ENCODE data around the gene PIGP.
A peak's percentile ranks its signal among the peaks of the same experiment; 100 is the strongest.

Gene PIGP

GRCh38 chr21:37100316-37100715 is 27.4 kb upstream of the PIGP start:
- no peak for FAIRE-seq
- no peak for DNase-seq (ENCODE audit: insufficient read length, low spot score)
- no peak for TF ChIP-seq POU2F2 (IDR thresholded peaks at IDR 0.05; ENCODE audit: low read depth, low read length)

GRCh38 chr21:37098751-37099150 is 25.9 kb upstream of the PIGP start:
- no peak for DNase-seq (ENCODE audit: insufficient read length, low spot score)
- no peak for FAIRE-seq
- no peak for TF ChIP-seq POLR2A (IDR thresholded peaks at IDR 0.05; ENCODE audit: low read depth, low read length)
- TF ChIP-seq POLR2AphosphoS5 (IDR thresholded peaks at IDR 0.05; ENCODE audit: low read depth, low read length): no peak
- no peak for TF ChIP-seq POU2F2 (IDR thresholded peaks at IDR 0.05; ENCODE audit: low read depth, low read length)
- TF ChIP-seq PAX5 (IDR thresholded peaks at IDR 0.05; ENCODE audit: insufficient read depth, low read length, severe bottlenecking): no peak
- TF ChIP-seq TAF1 (IDR thresholded peaks at IDR 0.05; ENCODE audit: low read depth, low read length): no peak
- no peak for TF ChIP-seq SPI1 (IDR thresholded peaks at IDR 0.05; ENCODE audit: low read depth, low read length)

- FAIRE-seq (no peak), DNase-seq (ENCODE audit: insufficient read length, low spot score) (no peak)
- TF ChIP-seq TAF1 (IDR thresholded peaks at IDR 0.05; ENCODE audit: low read depth, low read length) (no peak), POLR2AphosphoS5 (IDR thresholded peaks at IDR 0.05; ENCODE audit: low read depth, low read length) (no peak), POLR2A (IDR thresholded peaks at IDR 0.05; ENCODE audit: low read depth, low read length) (no peak)
These were observed 22.9 kb upstream of the PIGP start for GRCh38 chr21:37095821-37096220.

- FAIRE-seq: no peak
- TF ChIP-seq PAX5 (IDR thresholded peaks at IDR 0.05; ENCODE audit: insufficient read depth, low read length, severe bottlenecking): no peak
- TF ChIP-seq TAF1 (IDR thresholded peaks at IDR 0.05; ENCODE audit: low read depth, low read length): no peak
- no peak for TF ChIP-seq POU2F2 (IDR thresholded peaks at IDR 0.05; ENCODE audit: low read depth, low read length)
- no peak for TF ChIP-seq POLR2A (IDR thresholded peaks at IDR 0.05; ENCODE audit: low read depth, low read length)
- no peak for TF ChIP-seq POLR2AphosphoS5 (IDR thresholded peaks at IDR 0.05; ENCODE audit: low read depth, low read length)
- no peak for TF ChIP-seq SPI1 (IDR thresholded peaks at IDR 0.05; ENCODE audit: low read depth, low read length)
- DNase-seq (ENCODE audit: insufficient read length, low spot score): no peak
These were observed 21.1 kb upstream of the PIGP start for GRCh38 chr21:37093977-37094376.

GRCh38 chr21:37088186-37088735 is 15.4 kb upstream of the PIGP start:
- no peak for FAIRE-seq
- TF ChIP-seq POLR2AphosphoS5 (IDR thresholded peaks at IDR 0.05; ENCODE audit: low read depth, low read length) (no peak), POLR2A (IDR thresholded peaks at IDR 0.05; ENCODE audit: low read depth, low read length) (no peak), TAF1 (IDR thresholded peaks at IDR 0.05; ENCODE audit: low read depth, low read length) (no peak), PAX5 (IDR thresholded peaks at IDR 0.05; ENCODE audit: insufficient read depth, low read length, severe bottlenecking) (no peak), SPI1 (IDR thresholded peaks at IDR 0.05; ENCODE audit: low read depth, low read length) (no peak), POU2F2 (IDR thresholded peaks at IDR 0.05; ENCODE audit: low read depth, low read length) (no peak)

GRCh38 chr21:37087188-37087587 is 14.3 kb upstream of the PIGP start:
- no peak for FAIRE-seq
- no peak for DNase-seq (ENCODE audit: insufficient read length, low spot score)
- no peak for TF ChIP-seq POU2F2 (IDR thresholded peaks at IDR 0.05; ENCODE audit: low read depth, low read length)
- no peak for TF ChIP-seq PAX5 (IDR thresholded peaks at IDR 0.05; ENCODE audit: insufficient read depth, low read length, severe bottlenecking)
- no peak for TF ChIP-seq POLR2A (IDR thresholded peaks at IDR 0.05; ENCODE audit: low read depth, low read length)
- TF ChIP-seq TAF1 (IDR thresholded peaks at IDR 0.05; ENCODE audit: low read depth, low read length): no peak
- no peak for TF ChIP-seq POLR2AphosphoS5 (IDR thresholded peaks at IDR 0.05; ENCODE audit: low read depth, low read length)
- no peak for TF ChIP-seq SPI1 (IDR thresholded peaks at IDR 0.05; ENCODE audit: low read depth, low read length)

More at GRCh38 chr21:37088186-37088735, 15.4 kb upstream of the PIGP start:
- no peak for DNase-seq (ENCODE audit: insufficient read length, low spot score)

GRCh38 chr21:37085726-37086125 is 12.9 kb upstream of the PIGP start:
- TF ChIP-seq POLR2A (IDR thresholded peaks at IDR 0.05; ENCODE audit: low read depth, low read length): no peak
- no peak for TF ChIP-seq SPI1 (IDR thresholded peaks at IDR 0.05; ENCODE audit: low read depth, low read length)
- TF ChIP-seq POU2F2 (IDR thresholded peaks at IDR 0.05; ENCODE audit: low read depth, low read length): no peak
- TF ChIP-seq PAX5 (IDR thresholded peaks at IDR 0.05; ENCODE audit: insufficient read depth, low read length, severe bottlenecking): no peak
- no peak for TF ChIP-seq TAF1 (IDR thresholded peaks at IDR 0.05; ENCODE audit: low read depth, low read length)
- TF ChIP-seq POLR2AphosphoS5 (IDR thresholded peaks at IDR 0.05; ENCODE audit: low read depth, low read length): no peak
- FAIRE-seq: no peak
- no peak for DNase-seq (ENCODE audit: insufficient read length, low spot score)

- TF ChIP-seq SPI1 (IDR thresholded peaks at IDR 0.05; ENCODE audit: low read depth, low read length) (no peak), POLR2A (IDR thresholded peaks at IDR 0.05; ENCODE audit: low read depth, low read length) (no peak), PAX5 (IDR thresholded peaks at IDR 0.05; ENCODE audit: insufficient read depth, low read length, severe bottlenecking) (no peak), POLR2AphosphoS5 (IDR thresholded peaks at IDR 0.05; ENCODE audit: low read depth, low read length) (no peak)
- FAIRE-seq (peak; percentile 66), DNase-seq (ENCODE audit: insufficient read length, low spot score) (no peak)
These were observed 10.1 kb upstream of the PIGP start for GRCh38 chr21:37082856-37083528.

GRCh38 chr21:37082375-37082774 is 9.5 kb upstream of the PIGP start:
- TF ChIP-seq TAF1 (IDR thresholded peaks at IDR 0.05; ENCODE audit: low read depth, low read length) (no peak), POU2F2 (IDR thresholded peaks at IDR 0.05; ENCODE audit: low read depth, low read length) (no peak), POLR2A (IDR thresholded peaks at IDR 0.05; ENCODE audit: low read depth, low read length) (no peak), SPI1 (IDR thresholded peaks at IDR 0.05; ENCODE audit: low read depth, low read length) (no peak), POLR2AphosphoS5 (IDR thresholded peaks at IDR 0.05; ENCODE audit: low read depth, low read length) (no peak), PAX5 (IDR thresholded peaks at IDR 0.05; ENCODE audit: insufficient read depth, low read length, severe bottlenecking) (no peak)
- FAIRE-seq: no peak

GRCh38 chr21:37079211-37079824 is 6.4 kb upstream of the PIGP start:
- no peak for DNase-seq (ENCODE audit: insufficient read length, low spot score)
- no peak for FAIRE-seq
- TF ChIP-seq POLR2A (IDR thresholded peaks at IDR 0.05; ENCODE audit: low read depth, low read length): no peak
- TF ChIP-seq POLR2AphosphoS5 (IDR thresholded peaks at IDR 0.05; ENCODE audit: low read depth, low read length): no peak
- TF ChIP-seq PAX5 (IDR thresholded peaks at IDR 0.05; ENCODE audit: insufficient read depth, low read length, severe bottlenecking): no peak
- TF ChIP-seq POU2F2 (IDR thresholded peaks at IDR 0.05; ENCODE audit: low read depth, low read length): no peak
- no peak for TF ChIP-seq SPI1 (IDR thresholded peaks at IDR 0.05; ENCODE audit: low read depth, low read length)
- no peak for TF ChIP-seq TAF1 (IDR thresholded peaks at IDR 0.05; ENCODE audit: low read depth, low read length)

More at GRCh38 chr21:37082375-37082774, 9.5 kb upstream of the PIGP start:
- no peak for DNase-seq (ENCODE audit: insufficient read length, low spot score)
